ENCODE data around the gene FITM2. TPM values are rescaled to one million over a fixed set of nuclear protein-coding genes. Genes with fewer than 3 reads are reported as not detected.

FITM2 gene
- polyA plus RNA-seq, 1 experiment, result 6.7 TPM

DNA sequence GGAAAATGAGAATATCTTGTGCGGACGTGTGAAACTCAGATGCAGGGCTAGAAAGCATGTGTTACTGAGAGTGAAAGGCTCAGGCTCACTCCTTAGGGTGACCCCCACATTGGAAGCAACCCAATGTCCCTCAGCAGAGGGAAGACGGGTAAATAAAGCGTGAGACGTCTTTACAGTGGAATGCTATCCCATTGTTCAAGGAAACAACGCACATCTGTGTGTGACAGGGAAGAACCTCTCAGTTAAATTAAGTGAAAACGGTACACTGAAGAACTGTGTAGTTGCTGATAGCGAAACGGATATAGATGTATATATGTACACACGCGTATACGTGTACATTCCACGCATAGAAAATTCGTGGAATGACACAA lies 45.3 kb upstream of the FITM2 start:
- ChIA-PET CTCF (no interaction called here), POLR2A (no interaction called here)
- no peak for DNase-seq (ENCODE audit: low read depth)
- Histone ChIP-seq H3K27me3 (ENCODE audit: control insufficient read depth, insufficient read depth, low read length) (peaks cover 7% of the 10 kb centered on the region; the same call in 1 of the 2 replicates), H3K4me3 (ENCODE audit: low read depth, low read length) (no peak overlapping the region), H3K36me3 (ENCODE audit: control insufficient read depth, insufficient read depth, low read length) (no peaks in the 10 kb centered on the region)
- no peak for TF ChIP-seq CTCF (IDR thresholded peaks at IDR 0.05; ENCODE audit: insufficient read depth, low read depth, low read length)

DNA sequence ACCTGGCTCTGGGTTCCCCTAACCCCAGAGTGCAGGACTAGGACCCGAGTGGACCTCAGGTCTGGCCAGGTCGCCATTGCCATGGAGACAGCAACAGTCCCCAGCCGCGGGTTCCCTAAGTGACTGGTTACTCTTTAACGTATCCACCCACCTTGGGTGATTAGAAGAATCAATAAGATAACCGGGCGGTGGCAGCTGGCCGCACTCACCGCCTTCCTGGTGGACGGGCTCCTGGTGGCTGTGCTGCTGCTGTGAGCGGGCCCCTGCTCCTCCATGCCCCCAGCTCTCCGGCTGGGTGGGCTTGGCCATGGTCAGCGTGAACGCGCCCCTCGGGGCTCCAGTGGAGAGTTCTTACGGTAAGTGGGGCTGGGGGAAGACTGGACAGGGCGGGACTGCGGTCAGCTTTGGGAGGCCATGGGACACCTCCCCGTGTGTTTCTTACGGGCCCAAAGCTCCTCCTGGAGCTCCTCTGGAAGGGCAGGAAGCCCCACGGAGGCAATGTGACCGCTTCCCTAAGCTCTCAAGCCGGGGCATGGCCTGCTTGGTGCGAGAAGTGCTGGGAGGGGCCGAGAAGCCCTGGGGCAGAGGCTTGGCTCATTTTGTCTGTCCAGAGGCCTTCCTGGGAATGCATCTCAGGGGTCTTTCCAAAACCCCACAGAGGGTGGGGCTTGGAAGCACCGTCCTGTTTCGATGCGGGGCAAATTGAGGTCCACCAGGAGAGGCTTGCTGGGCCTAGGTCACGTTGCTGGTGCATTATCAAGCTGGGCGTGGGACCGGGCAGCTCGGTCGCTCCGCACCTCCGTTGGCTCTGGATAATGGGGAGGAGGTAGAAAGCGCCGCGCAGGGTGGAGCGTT lies 44.7 kb upstream of the FITM2 start, which contains the start of gene HNF4A:
Gene HNF4A, plus strand, starts transcription at position 202 of the 855 bp plus-strand sequence. Its CDS starts 106 bp downstream, at position 308.
- POLR2A ChIA-PET, result no interaction called here
- CTCF ChIA-PET, result no interaction called here

DNA sequence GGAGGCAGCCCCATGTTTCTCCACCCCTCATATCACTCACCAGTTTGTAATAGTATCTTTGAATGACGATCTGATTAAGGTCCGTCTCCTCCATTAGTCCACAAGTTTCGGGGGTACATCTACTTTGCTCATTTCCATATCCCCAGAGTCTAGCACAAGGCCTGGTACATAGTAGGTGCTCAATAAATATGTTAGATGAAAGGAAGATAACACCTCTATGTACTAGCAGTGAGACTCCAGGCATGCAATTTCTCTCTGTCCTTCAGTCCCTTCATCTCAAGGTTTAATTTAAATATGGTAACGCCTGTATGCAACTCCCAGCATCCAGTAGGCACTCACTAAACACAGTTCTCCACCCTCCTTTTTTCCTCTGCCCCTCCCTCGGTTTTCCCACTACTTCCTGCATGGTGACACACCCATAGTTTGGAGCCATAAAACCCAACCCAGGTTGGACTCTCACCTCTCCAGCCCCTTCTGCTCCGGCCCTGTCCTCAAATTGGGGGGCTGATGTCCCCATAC lies 44.0 kb upstream of the FITM2 start:
- H3K36me3 ChIP-seq (ENCODE audit: control insufficient read depth, insufficient read depth, low read length), result no peaks in the 10 kb centered on the region
- no peak for DNase-seq (ENCODE audit: low read depth)
- peaks cover 7% of the 10 kb centered on the region; the same call in 1 of the 2 replicates for H3K27me3 ChIP-seq (ENCODE audit: control insufficient read depth, insufficient read depth, low read length)
- ChIA-PET POLR2A (no interaction called here), CTCF (no interaction called here)
- no peak for TF ChIP-seq CTCF (IDR thresholded peaks at IDR 0.05; ENCODE audit: insufficient read depth, low read depth, low read length)
- no peak overlapping the region for H3K4me3 ChIP-seq (ENCODE audit: low read depth, low read length)

More for the DNA sequence above, 44.7 kb upstream of the FITM2 start, which contains the start of gene HNF4A:
- Histone ChIP-seq H3K4me3 (ENCODE audit: low read depth, low read length) (no peak within 1 kb of the TSS), H3K36me3 (ENCODE audit: control insufficient read depth, insufficient read depth, low read length) (no peaks in the 10 kb centered on the region), H3K27me3 (ENCODE audit: control insufficient read depth, insufficient read depth, low read length) (peaks cover 7% of the 10 kb centered on the region; the same call in 1 of the 2 replicates)
- TF ChIP-seq CTCF (IDR thresholded peaks at IDR 0.05; ENCODE audit: insufficient read depth, low read depth, low read length), result no peak
- DNase-seq (ENCODE audit: low read depth), result no peak

GRCh38 chr20:44350567-44350966 lies 39.6 kb upstream of the FITM2 start:
- H3K4me3 ChIP-seq (ENCODE audit: low read depth, low read length), result no peak overlapping the region
- H3K27me3 ChIP-seq (ENCODE audit: control insufficient read depth, insufficient read depth, low read length), result no peaks in the 10 kb centered on the region; the same call in 1 of the 2 replicates
- TF ChIP-seq CTCF (IDR thresholded peaks at IDR 0.05; ENCODE audit: insufficient read depth, low read depth, low read length), result no peak
- CTCF ChIA-PET, result no interaction called here
- no peak for DNase-seq (ENCODE audit: low read depth)
- H3K36me3 ChIP-seq (ENCODE audit: control insufficient read depth, insufficient read depth, low read length), result no peaks in the 10 kb centered on the region
- POLR2A ChIA-PET, result no interaction called here

- no peaks in the 10 kb centered on the region; the same call in none of the 2 replicates for H3K27me3 ChIP-seq (ENCODE audit: control insufficient read depth, insufficient read depth, low read length)
- H3K36me3 ChIP-seq (ENCODE audit: control insufficient read depth, insufficient read depth, low read length), result no peaks in the 10 kb centered on the region
- ChIA-PET POLR2A (no interaction called here), CTCF (no interaction called here)
- TF ChIP-seq CTCF (IDR thresholded peaks at IDR 0.05; ENCODE audit: insufficient read depth, low read depth, low read length), result no peak
- no peak overlapping the region for H3K4me3 ChIP-seq (ENCODE audit: low read depth, low read length)
- DNase-seq (ENCODE audit: low read depth), result no peak
Observed at GRCh38 chr20:44349349-44349748, 38.3 kb upstream of the FITM2 start.
